ENCODE data around the gene LIMA1.

The LIMA1 gene

DNA sequence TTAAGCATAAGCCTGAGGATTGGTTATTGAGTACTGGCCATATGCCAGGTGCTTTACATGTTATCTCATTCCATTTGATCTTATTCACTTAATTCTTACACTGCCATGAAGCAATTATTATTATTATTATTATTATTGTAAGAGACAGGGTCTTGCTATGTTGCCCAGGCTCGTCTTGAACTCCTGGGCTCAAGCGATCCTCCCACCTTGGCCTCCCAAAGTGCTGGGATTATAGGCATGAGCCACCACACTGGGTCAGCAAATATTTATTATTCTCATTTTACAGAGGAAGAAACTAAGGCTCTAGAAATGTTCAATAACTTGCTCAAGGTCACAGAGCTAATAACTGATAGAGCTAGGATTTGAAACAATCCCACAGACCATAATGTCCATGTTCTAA lies 14.8 kb downstream of the LIMA1 start:
- Histone ChIP-seq H3K4me1 (ENCODE audit: low read length) (no peaks in the 10 kb centered on the region), H2AFZ (ENCODE audit: low read length) (no peak overlapping the region), H3K4me2 (ENCODE audit: low read depth, low read length) (no peak overlapping the region), H3K9me2 (replicated peaks; ENCODE audit: insufficient read depth, low read length) (no peaks in the 10 kb centered on the region), H3K27ac (ENCODE audit: low read length) (no peak overlapping the region), H3K4me3 (ENCODE audit: low read length) (no peak overlapping the region), H3K36me3 (replicated peaks; ENCODE audit: insufficient read depth, low read length) (no peaks in the 10 kb centered on the region), H3K9ac (ENCODE audit: low read length) (no peak overlapping the region), H3K9me3 (replicated peaks; ENCODE audit: insufficient read depth, low read length) (no peaks in the 10 kb centered on the region), H3K27me3 (replicated peaks; ENCODE audit: insufficient read depth, low read length) (no peaks in the 10 kb centered on the region), H3F3A (ENCODE audit: insufficient read depth, low read length) (no peaks in the 10 kb centered on the region), H3K79me2 (ENCODE audit: low read length) (no peaks in the 10 kb centered on the region), H4K20me1 (ENCODE audit: insufficient read depth, low read length) (no peaks in the 10 kb centered on the region)
- no peak for DNase-seq
- TF ChIP-seq EZH2phosphoT487 (IDR thresholded peaks at IDR 0.05; ENCODE audit: low read length) (no peak), EZH2 (optimal IDR thresholded peaks at IDR 0.05; ENCODE audit: low read depth, low read length) (no peak)
- TF ChIP-seq, protein P1, sequence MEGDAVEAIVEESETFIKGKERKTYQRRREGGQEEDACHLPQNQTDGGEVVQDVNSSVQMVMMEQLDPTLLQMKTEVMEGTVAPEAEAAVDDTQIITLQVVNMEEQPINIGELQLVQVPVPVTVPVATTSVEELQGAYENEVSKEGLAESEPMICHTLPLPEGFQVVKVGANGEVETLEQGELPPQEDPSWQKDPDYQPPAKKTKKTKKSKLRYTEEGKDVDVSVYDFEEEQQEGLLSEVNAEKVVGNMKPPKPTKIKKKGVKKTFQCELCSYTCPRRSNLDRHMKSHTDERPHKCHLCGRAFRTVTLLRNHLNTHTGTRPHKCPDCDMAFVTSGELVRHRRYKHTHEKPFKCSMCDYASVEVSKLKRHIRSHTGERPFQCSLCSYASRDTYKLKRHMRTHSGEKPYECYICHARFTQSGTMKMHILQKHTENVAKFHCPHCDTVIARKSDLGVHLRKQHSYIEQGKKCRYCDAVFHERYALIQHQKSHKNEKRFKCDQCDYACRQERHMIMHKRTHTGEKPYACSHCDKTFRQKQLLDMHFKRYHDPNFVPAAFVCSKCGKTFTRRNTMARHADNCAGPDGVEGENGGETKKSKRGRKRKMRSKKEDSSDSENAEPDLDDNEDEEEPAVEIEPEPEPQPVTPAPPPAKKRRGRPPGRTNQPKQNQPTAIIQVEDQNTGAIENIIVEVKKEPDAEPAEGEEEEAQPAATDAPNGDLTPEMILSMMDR (IDR thresholded peaks at IDR 0.05; ENCODE audit: low read length) = no peak

DNA sequence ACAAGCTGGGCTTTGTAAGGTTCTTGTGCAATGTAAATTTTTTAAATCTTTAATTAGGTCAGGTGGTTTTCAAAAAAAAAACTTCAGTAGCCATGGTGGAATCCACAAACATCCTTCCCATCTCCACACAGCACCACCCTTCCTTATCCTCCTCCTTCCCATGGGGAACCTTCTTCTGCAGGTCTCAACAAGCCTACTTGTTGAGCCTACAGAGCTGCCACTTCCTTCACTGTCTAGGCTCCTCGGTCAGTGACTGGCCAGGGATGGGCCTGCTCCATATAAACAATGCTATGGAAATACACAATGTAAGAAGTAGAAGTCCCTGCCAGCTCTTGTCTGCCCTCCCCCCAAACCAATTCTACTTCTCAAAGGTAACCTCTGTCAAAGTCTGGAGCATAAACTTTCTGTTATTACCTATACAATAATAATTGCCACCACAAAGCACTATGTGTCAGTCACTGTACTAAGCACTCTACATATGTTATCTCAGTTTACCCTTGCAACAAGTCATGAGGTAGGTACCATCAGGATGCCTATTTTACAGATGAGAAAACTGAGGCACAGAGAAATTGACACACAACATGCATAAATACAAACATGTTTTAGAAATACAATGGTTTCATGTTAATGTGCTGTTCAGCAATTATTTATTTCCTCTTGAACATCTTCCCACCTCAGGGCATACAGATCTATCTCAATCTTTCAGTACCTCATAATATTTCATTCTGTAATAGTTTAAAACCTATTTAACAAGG lies 17.4 kb downstream of the LIMA1 start:
- H3K36me3 ChIP-seq (replicated peaks; ENCODE audit: insufficient read depth, low read length) = no peaks in the 10 kb centered on the region

DNA sequence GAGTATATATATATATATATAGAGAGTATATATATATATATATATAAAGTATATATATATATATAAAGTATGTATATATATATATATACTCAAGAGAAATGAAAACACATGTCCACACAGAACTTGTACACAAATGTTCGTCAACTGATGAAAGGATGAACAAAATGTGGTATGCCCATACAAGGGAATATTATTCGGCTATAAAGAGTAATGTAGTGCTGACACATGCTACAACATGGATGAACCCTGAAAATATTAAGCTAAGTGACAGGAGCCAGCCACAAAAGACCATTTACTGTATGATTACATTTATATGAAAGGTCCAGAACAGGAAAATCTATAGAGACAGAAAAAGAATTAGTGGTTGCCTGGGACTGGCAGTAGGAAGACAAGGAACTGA lies 19.5 kb downstream of the LIMA1 start:
- Histone ChIP-seq H3K4me2 (ENCODE audit: low read depth, low read length) (no peak overlapping the region), H3K4me3 (ENCODE audit: low read length) (no peak overlapping the region), H3K4me1 (ENCODE audit: low read length) (no peaks in the 10 kb centered on the region), H3K27ac (ENCODE audit: low read length) (no peak overlapping the region), H3K9me3 (replicated peaks; ENCODE audit: insufficient read depth, low read length) (no peaks in the 10 kb centered on the region), H3K79me2 (ENCODE audit: low read length) (no peaks in the 10 kb centered on the region), H4K20me1 (ENCODE audit: insufficient read depth, low read length) (no peaks in the 10 kb centered on the region), H3F3A (ENCODE audit: insufficient read depth, low read length) (no peaks in the 10 kb centered on the region), H3K36me3 (replicated peaks; ENCODE audit: insufficient read depth, low read length) (no peaks in the 10 kb centered on the region), H2AFZ (ENCODE audit: low read length) (no peak overlapping the region), H3K9ac (ENCODE audit: low read length) (no peak overlapping the region), H3K9me2 (replicated peaks; ENCODE audit: insufficient read depth, low read length) (no peaks in the 10 kb centered on the region), H3K27me3 (replicated peaks; ENCODE audit: insufficient read depth, low read length) (no peaks in the 10 kb centered on the region)
- no peak for DNase-seq
- TF ChIP-seq EZH2phosphoT487 (IDR thresholded peaks at IDR 0.05; ENCODE audit: low read length) (no peak), EZH2 (optimal IDR thresholded peaks at IDR 0.05; ENCODE audit: low read depth, low read length) (no peak)
- TF ChIP-seq, protein P1 (IDR thresholded peaks at IDR 0.05; ENCODE audit: low read length) = no peak

More for the DNA sequence above, 17.4 kb downstream of the LIMA1 start:
- no peak overlapping the region for H3K4me3 ChIP-seq (ENCODE audit: low read length)
- no peak for DNase-seq
- H3K9me3 ChIP-seq (replicated peaks; ENCODE audit: insufficient read depth, low read length) = no peaks in the 10 kb centered on the region
- no peaks in the 10 kb centered on the region for H3K79me2 ChIP-seq (ENCODE audit: low read length)
- no peak overlapping the region for H3K9ac ChIP-seq (ENCODE audit: low read length)
- H3K27ac ChIP-seq (ENCODE audit: low read length) = no peak overlapping the region
- no peak overlapping the region for H2AFZ ChIP-seq (ENCODE audit: low read length)
- no peak overlapping the region for H3K4me2 ChIP-seq (ENCODE audit: low read depth, low read length)
- TF ChIP-seq EZH2 (optimal IDR thresholded peaks at IDR 0.05; ENCODE audit: low read depth, low read length) (no peak), EZH2phosphoT487 (IDR thresholded peaks at IDR 0.05; ENCODE audit: low read length) (no peak)
- TF ChIP-seq, protein P1 (IDR thresholded peaks at IDR 0.05; ENCODE audit: low read length) = no peak
- H3K27me3 ChIP-seq (replicated peaks; ENCODE audit: insufficient read depth, low read length) = no peaks in the 10 kb centered on the region
- no peaks in the 10 kb centered on the region for H3K4me1 ChIP-seq (ENCODE audit: low read length)
- no peaks in the 10 kb centered on the region for H3F3A ChIP-seq (ENCODE audit: insufficient read depth, low read length)
- H4K20me1 ChIP-seq (ENCODE audit: insufficient read depth, low read length) = no peaks in the 10 kb centered on the region
- H3K9me2 ChIP-seq (replicated peaks; ENCODE audit: insufficient read depth, low read length) = no peaks in the 10 kb centered on the region

Measured in MM.1S (cell line).